T-helper 1 cell treated with Interleukin-12 subunit alpha and Interleukin-12 subunit beta and Interleukin-4 antibody, amounts not matched to agents 30 μg/mL and 1 μg/mL, for 36 hours (primary cell): ENCODE measurements around the gene EIF2B2.
"Not testable (repeated sequence)": the region's sequence is repeated elsewhere in the genome, so short reads cannot be mapped to it uniquely, and the experiment has no call there.

ENCODE experiments used
- H3K27ac Mint-ChIP-seq: one replicate; pipeline ENCODE4 v1.8.0; 2021; ENCODE audit warnings: mild to moderate bottlenecking, mixed read lengths
- H3K27me3 Mint-ChIP-seq: one replicate; pipeline ENCODE4 v1.8.0; 2021; ENCODE audit warnings: low read depth, mixed read lengths
- H3K36me3 Mint-ChIP-seq: one replicate; pipeline ENCODE4 v1.8.0; 2021; ENCODE audit warnings: low read depth, mixed read lengths
- H3K4me1 Mint-ChIP-seq: one replicate; pipeline ENCODE4 v1.8.0; 2021; ENCODE audit warnings: low read depth, mixed read lengths
- H3K4me3 Mint-ChIP-seq: one replicate; pipeline ENCODE4 v1.8.0; 2021; ENCODE audit warnings: mild to moderate bottlenecking, moderate library complexity, mixed read lengths
- H3K9me3 Mint-ChIP-seq: one replicate; pipeline ENCODE4 v1.8.0; 2021; ENCODE audit warnings: mixed read lengths

The EIF2B2 gene

GRCh38 chr14:74979029-74979428, 23.7 kb upstream of the EIF2B2 start:
- no peaks in the 10 kb centered on the region for H3K9me3 Mint-ChIP-seq
- H3K4me3 Mint-ChIP-seq = no peak overlapping the region
- H3K36me3 Mint-ChIP-seq = no peaks in the 10 kb centered on the region
- H3K4me1 Mint-ChIP-seq = no peaks in the 10 kb centered on the region
- peak overlapping the region; percentile 55 for H3K27ac Mint-ChIP-seq
- H3K27me3 Mint-ChIP-seq = peaks cover 3% of the 10 kb centered on the region

GRCh38 chr14:74979442-74980397, 23.0 kb upstream of the EIF2B2 start:
- Mint-ChIP-seq H3K27me3 (peaks cover 3% of the 10 kb centered on the region), H3K4me3 (no peak overlapping the region), H3K36me3 (no peaks in the 10 kb centered on the region), H3K9me3 (no peaks in the 10 kb centered on the region), H3K27ac (no peak overlapping the region), H3K4me1 (no peaks in the 10 kb centered on the region)

GRCh38 chr14:74980398-74980730, 22.4 kb upstream of the EIF2B2 start:
- Mint-ChIP-seq H3K4me3 (no peak overlapping the region), H3K9me3 (no peaks in the 10 kb centered on the region), H3K36me3 (no peaks in the 10 kb centered on the region), H3K27ac (no peak overlapping the region), H3K4me1 (no peaks in the 10 kb centered on the region), H3K27me3 (peaks cover 3% of the 10 kb centered on the region)

GRCh38 chr14:74980731-74981461, 21.8 kb upstream of the EIF2B2 start:
- H3K4me1 Mint-ChIP-seq = no peaks in the 10 kb centered on the region
- no peak overlapping the region for H3K4me3 Mint-ChIP-seq
- H3K27me3 Mint-ChIP-seq = peaks cover 3% of the 10 kb centered on the region
- no peak overlapping the region for H3K27ac Mint-ChIP-seq
- H3K9me3 Mint-ChIP-seq = no peaks in the 10 kb centered on the region
- no peaks in the 10 kb centered on the region for H3K36me3 Mint-ChIP-seq

- no peak overlapping the region for H3K4me3 Mint-ChIP-seq
- no peaks in the 10 kb centered on the region for H3K36me3 Mint-ChIP-seq
- no peak overlapping the region for H3K27ac Mint-ChIP-seq
- peaks cover 3% of the 10 kb centered on the region for H3K27me3 Mint-ChIP-seq
- no peaks in the 10 kb centered on the region for H3K9me3 Mint-ChIP-seq
- H3K4me1 Mint-ChIP-seq = no peaks in the 10 kb centered on the region
These were observed 21.3 kb upstream of the EIF2B2 start for GRCh38 chr14:74981462-74981782.

GRCh38 chr14:74981833-74982232, 20.9 kb upstream of the EIF2B2 start:
- H3K36me3 Mint-ChIP-seq = no peaks in the 10 kb centered on the region
- no peaks in the 10 kb centered on the region for H3K4me1 Mint-ChIP-seq
- no peak overlapping the region for H3K27ac Mint-ChIP-seq
- no peak overlapping the region for H3K4me3 Mint-ChIP-seq
- peaks cover 3% of the 10 kb centered on the region for H3K27me3 Mint-ChIP-seq
- no peaks in the 10 kb centered on the region for H3K9me3 Mint-ChIP-seq

GRCh38 chr14:74982661-74983060, 20.1 kb upstream of the EIF2B2 start:
- H3K27ac Mint-ChIP-seq = no peak overlapping the region
- H3K9me3 Mint-ChIP-seq = no peaks in the 10 kb centered on the region
- H3K27me3 Mint-ChIP-seq = peaks cover 8% of the 10 kb centered on the region

GRCh38 chr14:74983343-74983742, 19.4 kb upstream of the EIF2B2 start:
- H3K9me3 Mint-ChIP-seq = no peaks in the 10 kb centered on the region
- no peak overlapping the region for H3K27ac Mint-ChIP-seq
- peaks cover 13% of the 10 kb centered on the region for H3K27me3 Mint-ChIP-seq

More at GRCh38 chr14:74982661-74983060, 20.1 kb upstream of the EIF2B2 start:
- Mint-ChIP-seq H3K4me1 (no peaks in the 10 kb centered on the region), H3K4me3 (no peak overlapping the region), H3K36me3 (no peaks in the 10 kb centered on the region)

GRCh38 chr14:74984236-74985027, 18.3 kb upstream of the EIF2B2 start:
- Mint-ChIP-seq H3K27ac (no peak overlapping the region), H3K9me3 (no peaks in the 10 kb centered on the region), H3K27me3 (peaks cover 9% of the 10 kb centered on the region), H3K4me1 (no peaks in the 10 kb centered on the region), H3K4me3 (no peak overlapping the region), H3K36me3 (no peaks in the 10 kb centered on the region)

More at GRCh38 chr14:74983343-74983742, 19.4 kb upstream of the EIF2B2 start:
- H3K36me3 Mint-ChIP-seq = no peaks in the 10 kb centered on the region
- H3K4me1 Mint-ChIP-seq = no peaks in the 10 kb centered on the region
- H3K4me3 Mint-ChIP-seq = no peak overlapping the region

- Mint-ChIP-seq H3K9me3 (no peaks in the 10 kb centered on the region), H3K4me3 (no peak overlapping the region), H3K27me3 (peaks cover 9% of the 10 kb centered on the region), H3K4me1 (no peaks in the 10 kb centered on the region), H3K36me3 (no peaks in the 10 kb centered on the region), H3K27ac (no peak overlapping the region)
These were observed 17.8 kb upstream of the EIF2B2 start for GRCh38 chr14:74985028-74985310.

GRCh38 chr14:74985806-74986205, 16.9 kb upstream of the EIF2B2 start:
- Mint-ChIP-seq H3K27ac (no peak overlapping the region), H3K9me3 (no peaks in the 10 kb centered on the region), H3K4me1 (no peaks in the 10 kb centered on the region), H3K27me3 (peaks cover 9% of the 10 kb centered on the region), H3K4me3 (no peak overlapping the region), H3K36me3 (no peaks in the 10 kb centered on the region)

GRCh38 chr14:74988131-74988530, 14.6 kb upstream of the EIF2B2 start:
- Mint-ChIP-seq H3K27me3 (peaks cover 9% of the 10 kb centered on the region), H3K4me3 (no peak overlapping the region), H3K27ac (no peak overlapping the region), H3K9me3 (no peaks in the 10 kb centered on the region), H3K4me1 (no peaks in the 10 kb centered on the region), H3K36me3 (no peaks in the 10 kb centered on the region)

GRCh38 chr14:74988993-74989392, 13.7 kb upstream of the EIF2B2 start:
- Mint-ChIP-seq H3K27ac (no peak overlapping the region), H3K4me1 (no peaks in the 10 kb centered on the region), H3K4me3 (no peak overlapping the region), H3K9me3 (no peaks in the 10 kb centered on the region), H3K36me3 (no peaks in the 10 kb centered on the region), H3K27me3 (peaks cover 9% of the 10 kb centered on the region)

GRCh38 chr14:74994182-74994581, 8.5 kb upstream of the EIF2B2 start:
- H3K4me3 Mint-ChIP-seq, H3K9me3 Mint-ChIP-seq, H3K4me1 Mint-ChIP-seq, H3K36me3 Mint-ChIP-seq, H3K27me3 Mint-ChIP-seq, H3K27ac Mint-ChIP-seq: not testable (repeated sequence)

- not testable (repeated sequence) for H3K9me3 Mint-ChIP-seq, H3K27me3 Mint-ChIP-seq, H3K4me3 Mint-ChIP-seq
These were observed 6.9 kb upstream of the EIF2B2 start for GRCh38 chr14:74995781-74996180.

More at GRCh38 chr14:74995781-74996180, 6.9 kb upstream of the EIF2B2 start:
- H3K36me3 Mint-ChIP-seq, H3K27ac Mint-ChIP-seq, H3K4me1 Mint-ChIP-seq: not testable (repeated sequence)
